Subcutaneous abdominal adipose tissue (tissue), 5 donors: Measurements from ENCODE around the gene ADAMTSL5.

Source experiments
- H3K27ac ChIP-seq: one replicate; pipeline ENCODE4 v1.7.0; 2013; ENCODE audit warnings: low read depth, mild to moderate bottlenecking, inconsistent platforms, low read length, moderate library complexity
- H3K27me3 ChIP-seq, 5 donors: one replicate each; pipeline ENCODE4 v1.7.0; 2013; ENCODE audit warnings: low read length in 5 of 5, inconsistent platforms in 1 of 5; ENCODE audit not compliant: control insufficient read depth in 5 of 5, insufficient read depth in 4 of 5
- H3K36me3 ChIP-seq, 5 donors: one replicate each; pipeline ENCODE4 v1.7.0; 2013; ENCODE audit warnings: low read length in 5 of 5; ENCODE audit not compliant: control insufficient read depth in 5 of 5, insufficient read depth in 5 of 5
- H3K4me1 ChIP-seq, 5 donors: one replicate each; pipeline ENCODE4 v1.7.0; 2013; ENCODE audit warnings: low read length in 5 of 5, mild to moderate bottlenecking in 3 of 5, moderate library complexity in 1 of 5; ENCODE audit not compliant: control insufficient read depth in 5 of 5, insufficient read depth in 5 of 5
- H3K4me3 ChIP-seq, 5 donors: one replicate each; pipeline ENCODE4 v1.7.0; 2013; ENCODE audit warnings: low read length in 5 of 5, low read depth in 1 of 5
- H3K9ac ChIP-seq, 5 donors: one replicate each; pipeline ENCODE4 v1.7.0; 2013; ENCODE audit warnings: low read length in 5 of 5, mild to moderate bottlenecking in 4 of 5, moderate library complexity in 3 of 5
- H3K9me3 ChIP-seq, 5 donors: one replicate each; pipeline ENCODE4 v1.7.0; 2013; ENCODE audit warnings: low read length in 5 of 5; ENCODE audit not compliant: control insufficient read depth in 5 of 5
- donor health status: healthy.
- donor health status: healthy.
- donor health status: healthy.
- donor health status: healthy.
- donor health status: healthy.

Gene ADAMTSL5

GRCh38 chr19:1512671-1513498 lies at the start of gene ADAMTSL5:
ADAMTSL5 (minus strand) TSS chr19:1513019; CDS start chr19:1510943, 2,076 bp downstream.
- Histone ChIP-seq H3K36me3 (no peaks in the 10 kb centered on the region), H3K9me3 (peaks cover 0 to 9% (median 5%) of the 10 kb centered on the region in 5 donors), H3K4me3 (peak within 1 kb of the TSS in 4 of 5 donors; percentile 13 to 49 (median 38)), H3K9ac (no peak within 1 kb of the TSS), H3K27me3 (peaks cover 14 to 45% (median 38%) of the 10 kb centered on the region in 5 donors), H3K4me1 (peaks cover 0 to 13% (median 6%) of the 10 kb centered on the region in 5 donors), H3K27ac (no peak within 1 kb of the TSS)

GRCh38 chr19:1561236-1561842 lies 48.5 kb upstream of the ADAMTSL5 start:
- H3K4me3 ChIP-seq = peak overlapping the region in 1 of 5 donors; percentile 6
- H3K27ac ChIP-seq = no peak overlapping the region
- peak overlapping the region in 1 of 5 donors; percentile 68 for H3K9ac ChIP-seq
- peaks cover 0 to 6% (median 4%) of the 10 kb centered on the region in 5 donors for H3K36me3 ChIP-seq
- H3K9me3 ChIP-seq = no peaks in the 10 kb centered on the region
- peaks cover 0 to 22% (median 21%) of the 10 kb centered on the region in 5 donors for H3K4me1 ChIP-seq
- H3K27me3 ChIP-seq = no peaks in the 10 kb centered on the region

GRCh38 chr19:1560286-1560882 lies 47.6 kb upstream of the ADAMTSL5 start:
- peaks cover 0 to 12% (median 6%) of the 10 kb centered on the region in 5 donors for H3K36me3 ChIP-seq
- no peak overlapping the region for H3K4me3 ChIP-seq
- H3K27ac ChIP-seq = no peak overlapping the region
- H3K9me3 ChIP-seq = no peaks in the 10 kb centered on the region
- H3K4me1 ChIP-seq = peaks cover 0 to 14% (median 13%) of the 10 kb centered on the region in 5 donors
- peak overlapping the region in 2 of 5 donors; percentile 35 to 68 for H3K9ac ChIP-seq
- H3K27me3 ChIP-seq = no peaks in the 10 kb centered on the region

GRCh38 chr19:1558552-1558951 lies 45.7 kb upstream of the ADAMTSL5 start:
- Histone ChIP-seq H3K27ac (no peak overlapping the region), H3K9ac (no peak overlapping the region), H3K36me3 (peaks cover 0 to 15% (median 6%) of the 10 kb centered on the region in 5 donors), H3K4me3 (no peak overlapping the region), H3K9me3 (no peaks in the 10 kb centered on the region), H3K4me1 (peaks cover 0 to 14% (median 13%) of the 10 kb centered on the region in 5 donors), H3K27me3 (no peaks in the 10 kb centered on the region)

- Histone ChIP-seq H3K4me3 (no peak overlapping the region), H3K9me3 (no peaks in the 10 kb centered on the region), H3K36me3 (peaks cover 0 to 15% (median 6%) of the 10 kb centered on the region in 5 donors)
Measured at GRCh38 chr19:1556390-1557070, 43.7 kb upstream of the ADAMTSL5 start.

GRCh38 chr19:1555487-1556389 lies 42.9 kb upstream of the ADAMTSL5 start:
- Histone ChIP-seq H3K9ac (no peak overlapping the region), H3K36me3 (peaks cover 0 to 15% (median 6%) of the 10 kb centered on the region in 5 donors), H3K27ac (no peak overlapping the region), H3K4me3 (no peak overlapping the region), H3K27me3 (peaks cover 0 to 4% (median 0%) of the 10 kb centered on the region in 5 donors), H3K9me3 (no peaks in the 10 kb centered on the region), H3K4me1 (peaks cover 0 to 7% (median 7%) of the 10 kb centered on the region in 5 donors)

More at GRCh38 chr19:1556390-1557070, 43.7 kb upstream of the ADAMTSL5 start:
- Histone ChIP-seq H3K4me1 (peaks cover 0 to 14% (median 13%) of the 10 kb centered on the region in 5 donors), H3K27ac (no peak overlapping the region), H3K9ac (no peak overlapping the region), H3K27me3 (peaks cover 0 to 3% (median 0%) of the 10 kb centered on the region in 5 donors)

- no peak overlapping the region for H3K9ac ChIP-seq
- no peak overlapping the region for H3K27ac ChIP-seq
- peaks cover 0 to 4% (median 0%) of the 10 kb centered on the region in 5 donors for H3K27me3 ChIP-seq
- H3K36me3 ChIP-seq = peaks cover 0 to 15% (median 6%) of the 10 kb centered on the region in 5 donors
- H3K9me3 ChIP-seq = no peaks in the 10 kb centered on the region
- no peak overlapping the region for H3K4me3 ChIP-seq
- H3K4me1 ChIP-seq = no peaks in the 10 kb centered on the region
Measured at GRCh38 chr19:1554968-1555367, 42.1 kb upstream of the ADAMTSL5 start.

- H3K9me3 ChIP-seq = no peaks in the 10 kb centered on the region
- H3K9ac ChIP-seq = no peak overlapping the region
- no peak overlapping the region for H3K4me3 ChIP-seq
- no peak overlapping the region for H3K27ac ChIP-seq
- H3K27me3 ChIP-seq = peaks cover 0 to 6% (median 0%) of the 10 kb centered on the region in 5 donors
- H3K4me1 ChIP-seq = no peaks in the 10 kb centered on the region
- H3K36me3 ChIP-seq = peaks cover 0 to 15% (median 6%) of the 10 kb centered on the region in 5 donors
Measured at GRCh38 chr19:1553415-1553814, 40.6 kb upstream of the ADAMTSL5 start.
